SK-N-SH treated with all-trans-retinoic acid at 6 μM for 48 hours (cell line): ENCODE data around the gene ITPRIPL2.
A peak's percentile ranks its signal among the peaks of the same experiment; 100 is the strongest.

Experiments used
- ATAC-seq: fragments of 200-7000 bp; cut with Tn5 transposase; 3 replicates; pipeline ENCODE4 v1.9.1; 2020; ENCODE audit warnings: mild to moderate bottlenecking, moderate library complexity
- ARNTL ChIP-seq: fragments of 450-650 bp; formaldehyde crosslinking; IDR thresholded peaks from 2 replicates; pipeline ENCODE4 v1.5.0; 2020; ENCODE audit warnings: low read depth, mild to moderate bottlenecking, moderate library complexity, borderline replicate concordance
- BACH2 ChIP-seq: fragments of 250-450 bp; sonication (Bioruptor Pico); IDR thresholded peaks from 2 replicates; pipeline ENCODE4 v1.9.0; 2021; ENCODE audit warnings: mild to moderate bottlenecking, borderline replicate concordance
- CREB5 ChIP-seq: fragments of 250-450 bp; sonication (Bioruptor Pico); IDR thresholded peaks from 2 replicates; pipeline ENCODE4 v1.5.1; 2020; ENCODE audit warnings: low read depth, mild to moderate bottlenecking, moderate library complexity
- CSDC2 ChIP-seq: fragments of 250-450 bp; sonication (Bioruptor Pico); IDR thresholded peaks from 2 replicates; pipeline ENCODE4 v1.5.0; 2020; ENCODE audit warnings: mild to moderate bottlenecking, moderate library complexity
- CSRNP3 ChIP-seq: fragments of 250-450 bp; sonication (Bioruptor Pico); IDR thresholded peaks from 2 replicates; pipeline ENCODE4 v1.5.1; 2021; ENCODE audit warnings: mild to moderate bottlenecking, moderate library complexity
- ESRRG ChIP-seq: fragments of 250-450 bp; sonication (Bioruptor Pico); IDR thresholded peaks from 2 replicates; pipeline ENCODE4 v1.6.1; 2021; ENCODE audit warnings: mild to moderate bottlenecking
- GLIS3 ChIP-seq: fragments of 250-450 bp; sonication (Bioruptor Pico); IDR thresholded peaks from 2 replicates; pipeline ENCODE4 v1.5.0; 2020; ENCODE audit warnings: mild to moderate bottlenecking, moderate library complexity
- ISL1 ChIP-seq: fragments of 250-450 bp; sonication (Bioruptor Pico); IDR thresholded peaks from 2 replicates; pipeline ENCODE4 v2.1.2; 2022; ENCODE audit warnings: mild to moderate bottlenecking, moderate library complexity
- OSR1 ChIP-seq: fragments of 250-450 bp; sonication (Bioruptor Pico); IDR thresholded peaks from 2 replicates; pipeline ENCODE4 v1.8.0; 2022; ENCODE audit warnings: moderate library complexity, mild to moderate bottlenecking, inconsistent platforms
- PATZ1 ChIP-seq: fragments of 250-450 bp; sonication (Bioruptor Pico); IDR thresholded peaks from 2 replicates; pipeline ENCODE4 v1.8.0; 2020; ENCODE audit warnings: mild to moderate bottlenecking, moderate library complexity, borderline replicate concordance
- POU6F1 ChIP-seq: fragments of 250-450 bp; sonication (Bioruptor Pico); IDR thresholded peaks from 2 replicates; pipeline ENCODE4 v1.8.0; 2021; ENCODE audit warnings: low read depth, mild to moderate bottlenecking, moderate library complexity, borderline replicate concordance
- PPARA ChIP-seq: fragments of 250-450 bp; sonication (Bioruptor Pico); IDR thresholded peaks from 2 replicates; pipeline ENCODE4 v1.5.0; 2020; ENCODE audit warnings: mild to moderate bottlenecking, borderline replicate concordance
- RARB ChIP-seq: fragments of 250-450 bp; sonication (Bioruptor Pico); IDR thresholded peaks from 2 replicates; pipeline ENCODE4 v1.8.0; 2021; ENCODE audit warnings: mild to moderate bottlenecking, moderate library complexity
- SNAI2 ChIP-seq: fragments of 250-450 bp; sonication (Bioruptor Pico); IDR thresholded peaks from 2 replicates; pipeline ENCODE4 v1.5.0; 2020; ENCODE audit warnings: mild to moderate bottlenecking, moderate library complexity
- TOX ChIP-seq: fragments of 250-450 bp; sonication (Bioruptor Pico); IDR thresholded peaks from 2 replicates; pipeline ENCODE4 v1.8.0; 2021; ENCODE audit warnings: mild to moderate bottlenecking, moderate library complexity, borderline replicate concordance
- TSHZ2 ChIP-seq: fragments of 250-450 bp; sonication (Bioruptor Pico); IDR thresholded peaks from 2 replicates; pipeline ENCODE4 v1.5.0; 2020; ENCODE audit warnings: mild to moderate bottlenecking, moderate library complexity
- ZFP3 ChIP-seq: fragments of 250-450 bp; sonication (Bioruptor Pico); IDR thresholded peaks from 2 replicates; pipeline ENCODE4 v1.5.0; 2020; ENCODE audit warnings: mild to moderate bottlenecking, moderate library complexity
- ZFP30 ChIP-seq: fragments of 450-650 bp; formaldehyde crosslinking; IDR thresholded peaks from 2 replicates; pipeline ENCODE4 v1.5.0; 2022; ENCODE audit warnings: mild to moderate bottlenecking, moderate library complexity
- ZNF70 ChIP-seq: fragments of 450-650 bp; formaldehyde crosslinking; IDR thresholded peaks from 2 replicates; pipeline ENCODE4 v1.5.0; 2020; ENCODE audit warnings: mild to moderate bottlenecking, moderate library complexity
- ZNF8 ChIP-seq: fragments of 450-650 bp; formaldehyde crosslinking; IDR thresholded peaks from 2 replicates; pipeline ENCODE4 v1.5.0; 2020; ENCODE audit warnings: mild to moderate bottlenecking, moderate library complexity

ITPRIPL2 gene

GRCh38 chr16:19067349-19068236 lies 46.2 kb upstream of the ITPRIPL2 start, which contains the start of gene COQ7:
Gene COQ7, plus strand, starts transcription at chr16:19067614. Its CDS starts 51 bp downstream, at chr16:19067665.
- ATAC-seq, result peak; percentile 93
- TF ChIP-seq ESRRG, result no peak
- 0 out of 2 replicates have a peak, but pooled peaks have one; percentile 22 for TF ChIP-seq TSHZ2 (CRISPR knock-in tag)
- no peak for TF ChIP-seq CSRNP3 (CRISPR knock-in tag)
- TF ChIP-seq ISL1 (CRISPR knock-in tag), result no peak
- no peak for TF ChIP-seq OSR1 (CRISPR knock-in tag)
- 0 out of 2 replicates have a peak, but pooled peaks have one; percentile 13 for TF ChIP-seq GLIS3 (CRISPR knock-in tag)
- no peak for TF ChIP-seq ZNF70 (CRISPR knock-in tag)
- TF ChIP-seq ZFP30 (CRISPR knock-in tag), result no peak
- TF ChIP-seq ZNF8 (CRISPR knock-in tag), result no peak
- TF ChIP-seq SNAI2 (CRISPR knock-in tag), result peak; percentile 92; the same call in 1 of the 2 replicates
- TF ChIP-seq PATZ1 (CRISPR knock-in tag), result no peak
- TF ChIP-seq, all 23 proteins: peak for 3

GRCh38 chr16:19068237-19068815 lies 45.4 kb upstream of the ITPRIPL2 start:
- no peak; the same call in 2 of the 3 replicates for ATAC-seq
- no peak for TF ChIP-seq ZNF8 (CRISPR knock-in tag)
- no peak for TF ChIP-seq CSRNP3 (CRISPR knock-in tag)
- TF ChIP-seq ZFP3 (CRISPR knock-in tag), result no peak
- no peak for TF ChIP-seq ZNF70 (CRISPR knock-in tag)
- TF ChIP-seq ZFP30 (CRISPR knock-in tag), result no peak
- TF ChIP-seq GLIS3 (CRISPR knock-in tag), result no peak
- no peak for TF ChIP-seq OSR1 (CRISPR knock-in tag)
- no peak for TF ChIP-seq RARB
- no peak for TF ChIP-seq CREB5
- no peak for TF ChIP-seq BACH2 (CRISPR knock-in tag)
- no peak for TF ChIP-seq POU6F1 (CRISPR knock-in tag)
- TF ChIP-seq SNAI2 (CRISPR knock-in tag), result no peak
- TF ChIP-seq ESRRG, result no peak
- no peak for TF ChIP-seq PPARA (CRISPR knock-in tag)
- TF ChIP-seq ARNTL, result no peak
- TF ChIP-seq TOX (CRISPR knock-in tag), result no peak
- no peak for TF ChIP-seq TSHZ2 (CRISPR knock-in tag)
- no peak for TF ChIP-seq CSDC2 (CRISPR knock-in tag)
- TF ChIP-seq PATZ1 (CRISPR knock-in tag), result no peak
